ENCODE results near the gene DRAXIN.

DRAXIN gene

DNA sequence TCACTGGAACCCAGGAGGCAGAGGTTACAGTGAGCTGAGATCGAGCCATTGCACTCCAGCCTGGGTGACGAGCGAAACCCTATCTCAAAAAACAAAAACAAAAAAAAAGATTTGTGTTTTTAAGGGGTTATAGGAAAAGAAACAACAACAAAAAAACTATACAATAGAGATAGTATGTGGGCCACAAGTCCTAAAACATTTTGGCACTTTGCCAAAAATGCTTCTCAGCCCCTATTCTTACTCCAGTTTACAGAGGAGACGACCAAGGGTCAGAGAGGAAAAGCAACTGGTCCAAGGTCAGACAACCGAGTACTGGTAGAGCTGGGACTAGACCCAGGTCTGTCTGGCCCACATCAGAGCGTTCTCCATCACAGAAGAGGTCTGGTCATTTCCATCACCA lies 33.9 kb upstream of the DRAXIN start:
- no peak overlapping the region for H3K27ac ChIP-seq
- TF ChIP-seq, protein P1, sequence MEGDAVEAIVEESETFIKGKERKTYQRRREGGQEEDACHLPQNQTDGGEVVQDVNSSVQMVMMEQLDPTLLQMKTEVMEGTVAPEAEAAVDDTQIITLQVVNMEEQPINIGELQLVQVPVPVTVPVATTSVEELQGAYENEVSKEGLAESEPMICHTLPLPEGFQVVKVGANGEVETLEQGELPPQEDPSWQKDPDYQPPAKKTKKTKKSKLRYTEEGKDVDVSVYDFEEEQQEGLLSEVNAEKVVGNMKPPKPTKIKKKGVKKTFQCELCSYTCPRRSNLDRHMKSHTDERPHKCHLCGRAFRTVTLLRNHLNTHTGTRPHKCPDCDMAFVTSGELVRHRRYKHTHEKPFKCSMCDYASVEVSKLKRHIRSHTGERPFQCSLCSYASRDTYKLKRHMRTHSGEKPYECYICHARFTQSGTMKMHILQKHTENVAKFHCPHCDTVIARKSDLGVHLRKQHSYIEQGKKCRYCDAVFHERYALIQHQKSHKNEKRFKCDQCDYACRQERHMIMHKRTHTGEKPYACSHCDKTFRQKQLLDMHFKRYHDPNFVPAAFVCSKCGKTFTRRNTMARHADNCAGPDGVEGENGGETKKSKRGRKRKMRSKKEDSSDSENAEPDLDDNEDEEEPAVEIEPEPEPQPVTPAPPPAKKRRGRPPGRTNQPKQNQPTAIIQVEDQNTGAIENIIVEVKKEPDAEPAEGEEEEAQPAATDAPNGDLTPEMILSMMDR (conservative IDR thresholded peaks at IDR 0.05), result no peak
- no peak for TF ChIP-seq ZFX (IDR thresholded peaks at IDR 0.05)

DNA sequence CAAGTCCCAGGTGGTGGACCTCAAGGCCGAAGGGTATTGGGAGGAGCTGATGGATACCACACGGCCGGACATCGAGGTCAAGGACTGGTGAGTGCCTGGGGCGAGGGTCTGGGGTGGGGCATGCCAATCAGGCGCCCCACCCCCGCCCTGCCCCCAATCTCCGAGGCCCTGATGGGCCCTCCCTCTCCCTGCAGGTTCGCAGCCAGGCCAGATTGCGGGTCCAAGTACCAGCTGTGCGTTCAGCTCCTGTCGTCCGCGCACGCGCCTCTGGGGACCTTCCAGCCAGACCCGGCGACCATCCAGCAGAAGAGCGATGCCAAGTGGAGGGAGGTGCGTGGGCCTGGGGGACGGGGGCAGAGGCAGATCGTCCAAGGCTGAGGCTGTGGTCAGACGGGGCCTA lies 33.0 kb upstream of the DRAXIN start:
- no peak for TF ChIP-seq ZFX (IDR thresholded peaks at IDR 0.05)
- no peak overlapping the region for H3K27ac ChIP-seq

DNA sequence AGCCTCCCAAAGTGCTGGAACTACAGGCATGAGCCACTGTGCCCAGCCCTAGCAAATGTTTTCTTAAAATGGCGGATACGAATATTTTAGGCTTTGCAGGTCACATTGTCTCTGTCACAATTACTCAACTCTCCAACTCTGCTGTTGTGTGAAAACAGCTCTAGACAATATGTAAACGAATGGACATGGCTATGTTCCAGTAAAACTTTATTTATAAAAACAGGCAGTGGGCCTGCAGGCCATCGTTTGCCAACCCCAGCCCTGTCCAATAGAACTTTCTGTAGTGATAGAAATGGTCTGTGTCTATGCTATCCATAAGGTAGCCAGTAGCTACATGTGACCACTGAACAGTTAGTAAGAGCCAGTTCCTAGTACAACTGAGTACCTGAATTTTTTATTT lies 31.8 kb upstream of the DRAXIN start:
- TF ChIP-seq, protein P1 (conservative IDR thresholded peaks at IDR 0.05), result no peak
- no peak overlapping the region for H3K27ac ChIP-seq

DNA sequence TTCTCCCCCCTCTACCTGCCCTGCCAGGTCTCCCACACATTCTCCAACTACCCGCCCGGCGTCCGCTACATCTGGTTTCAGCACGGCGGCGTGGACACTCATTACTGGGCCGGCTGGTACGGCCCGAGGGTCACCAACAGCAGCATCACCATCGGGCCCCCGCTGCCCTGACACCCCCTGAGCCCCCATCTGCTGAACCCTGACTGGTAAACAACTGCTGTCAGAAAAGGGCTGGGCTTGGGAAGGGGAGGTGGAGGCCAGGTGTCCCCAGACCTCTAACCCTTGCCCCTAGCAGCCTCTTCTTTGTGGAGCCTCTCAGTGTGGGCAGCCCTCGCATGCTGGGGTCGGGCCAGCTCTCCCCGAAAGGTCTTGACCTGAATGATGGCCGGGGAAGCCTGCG lies 30.4 kb upstream of the DRAXIN start:
- no peak for TF ChIP-seq ZFX (IDR thresholded peaks at IDR 0.05)
- TF ChIP-seq, protein P1 (conservative IDR thresholded peaks at IDR 0.05), result no peak
- no peak overlapping the region for H3K27ac ChIP-seq

DNA sequence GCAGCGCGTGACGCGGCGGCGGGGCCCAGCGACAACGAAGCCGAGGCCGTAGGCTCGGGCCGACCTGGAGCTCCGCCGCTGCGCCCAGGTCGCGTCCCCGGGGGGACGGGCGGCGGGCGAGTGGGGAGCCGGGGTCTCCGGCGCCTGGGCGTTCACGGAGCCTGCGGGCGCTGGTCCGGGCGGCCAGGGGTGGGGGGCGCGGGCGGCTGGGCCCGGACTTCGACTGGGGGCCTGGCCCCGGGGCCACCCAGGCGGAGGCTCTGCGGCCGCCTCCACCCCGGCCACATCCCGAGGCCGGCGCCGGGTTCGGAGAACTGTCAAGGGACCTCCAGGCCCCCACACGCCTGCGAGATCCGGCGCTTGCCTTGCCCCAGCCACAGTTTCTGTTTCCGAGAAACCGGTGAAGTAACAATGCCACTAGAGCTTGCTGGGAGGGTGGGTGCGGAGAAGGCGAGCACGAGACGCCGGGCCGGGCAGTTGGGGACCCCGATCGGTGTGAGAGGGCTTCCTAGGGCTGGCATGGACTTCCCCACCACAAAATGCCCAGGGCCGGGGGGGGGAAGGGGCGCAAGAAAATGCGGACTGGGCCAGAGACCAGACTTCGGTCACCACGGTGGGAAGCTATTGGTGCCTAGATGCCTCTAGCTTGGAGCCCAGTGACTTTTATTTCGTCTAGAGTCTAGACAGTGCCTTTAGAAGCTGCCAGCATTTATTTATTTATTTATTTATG lies 27.0 kb upstream of the DRAXIN start:
- no peak for TF ChIP-seq ZFX (IDR thresholded peaks at IDR 0.05)
- TF ChIP-seq, protein P1 (conservative IDR thresholded peaks at IDR 0.05), result no peak
- H3K27ac ChIP-seq, result peak overlapping the region; percentile 9; the same call in 1 of the 2 replicates

DNA sequence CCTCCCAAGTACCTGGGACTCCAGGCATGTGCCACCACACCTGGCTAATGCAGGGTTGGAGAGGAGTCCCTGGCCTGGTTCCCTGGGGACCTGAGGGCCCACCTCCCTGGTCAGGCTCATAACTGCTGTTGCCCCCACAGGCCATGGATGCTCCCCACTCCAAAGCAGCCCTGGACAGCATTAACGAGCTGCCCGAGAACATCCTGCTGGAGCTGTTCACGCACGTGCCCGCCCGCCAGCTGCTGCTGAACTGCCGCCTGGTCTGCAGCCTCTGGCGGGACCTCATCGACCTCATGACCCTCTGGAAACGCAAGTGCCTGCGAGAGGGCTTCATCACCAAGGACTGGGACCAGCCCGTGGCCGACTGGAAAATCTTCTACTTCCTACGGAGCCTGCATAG lies 23.0 kb upstream of the DRAXIN start:
- H3K27ac ChIP-seq, result no peak overlapping the region
- TF ChIP-seq, protein P1 (conservative IDR thresholded peaks at IDR 0.05), result no peak
- no peak for TF ChIP-seq ZFX (IDR thresholded peaks at IDR 0.05)

DNA sequence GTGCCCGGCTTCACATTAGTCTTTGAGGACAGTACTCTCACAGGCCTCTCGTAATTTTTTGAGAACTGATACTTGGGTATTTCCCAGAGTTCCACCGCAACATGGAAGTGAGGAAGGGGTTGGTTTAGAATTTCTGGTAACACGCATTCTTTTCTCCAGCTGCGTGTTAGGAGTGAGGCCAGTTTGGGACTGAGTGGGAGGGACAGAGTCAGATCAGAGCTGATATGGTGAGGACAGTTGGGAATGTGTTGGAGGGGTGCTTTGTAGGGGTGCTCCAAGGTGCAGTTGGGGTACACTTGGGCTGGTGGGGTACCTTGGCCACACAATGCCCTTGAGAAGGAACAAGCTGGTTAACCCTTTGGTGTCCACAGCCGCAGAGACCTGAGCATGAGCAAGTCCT lies 20.8 kb upstream of the DRAXIN start:
- no peak for TF ChIP-seq ZFX (IDR thresholded peaks at IDR 0.05)
- TF ChIP-seq, protein P1 (conservative IDR thresholded peaks at IDR 0.05), result no peak
- no peak overlapping the region for H3K27ac ChIP-seq

DNA sequence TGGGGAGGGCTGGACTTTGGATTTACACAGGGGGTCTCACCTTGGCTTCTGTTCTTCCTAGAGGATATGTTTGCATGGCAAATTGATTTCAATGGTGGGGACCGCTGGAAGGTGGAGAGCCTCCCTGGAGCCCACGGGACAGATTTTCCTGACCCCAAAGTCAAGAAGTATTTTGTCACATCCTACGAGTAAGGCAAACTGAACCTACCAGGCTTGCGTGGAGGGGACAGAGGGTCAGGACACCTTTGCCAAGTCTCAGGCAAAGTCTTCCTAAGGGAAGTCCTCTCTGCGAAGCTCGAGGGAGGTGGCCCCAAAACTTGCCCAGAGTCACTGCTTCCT lies 20.3 kb upstream of the DRAXIN start:
- no peak overlapping the region for H3K27ac ChIP-seq
- TF ChIP-seq, protein P1 (conservative IDR thresholded peaks at IDR 0.05), result no peak
- TF ChIP-seq ZFX (IDR thresholded peaks at IDR 0.05), result no peak

Data from C4-2B (cell line).